HG03175 (cell line): Measurements from ENCODE around the gene GAPVD1.
"Not testable (repeated sequence)": the region's sequence is repeated elsewhere in the genome, so short reads cannot be mapped to it uniquely, and the experiment has no call there.

Source experiments
- ATAC-seq: cut with Tn5 transposase; IDR thresholded peaks from one replicate; pipeline ENCODE4 v1.9.1; 2021; ENCODE audit warnings: mild to moderate bottlenecking, moderate library complexity; ENCODE audit not compliant: unreplicated experiment

The GAPVD1 gene

DNA sequence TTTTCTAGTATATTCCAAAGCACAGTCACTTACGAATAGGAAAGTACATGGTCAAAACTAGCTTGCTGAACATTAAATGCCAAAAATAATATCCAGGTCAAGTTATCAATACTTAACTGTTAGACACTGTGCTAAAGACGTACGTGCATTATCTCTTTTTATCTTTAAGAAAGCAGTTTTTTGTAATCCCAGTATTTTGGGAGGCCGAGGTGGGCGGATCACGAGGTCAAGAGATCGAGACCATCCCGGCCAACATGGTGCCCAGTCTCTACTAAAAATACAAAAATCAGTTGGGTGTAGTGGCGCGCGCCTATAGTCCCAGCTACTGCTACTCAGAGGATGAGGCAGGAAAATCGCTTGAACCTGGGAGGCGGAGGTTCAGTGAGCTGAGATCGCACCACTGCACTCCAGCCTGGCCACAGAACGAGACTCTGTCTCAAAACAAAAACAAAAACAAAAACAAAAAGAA lies 17.8 kb upstream of the GAPVD1 start:
- ATAC-seq = no peak

DNA sequence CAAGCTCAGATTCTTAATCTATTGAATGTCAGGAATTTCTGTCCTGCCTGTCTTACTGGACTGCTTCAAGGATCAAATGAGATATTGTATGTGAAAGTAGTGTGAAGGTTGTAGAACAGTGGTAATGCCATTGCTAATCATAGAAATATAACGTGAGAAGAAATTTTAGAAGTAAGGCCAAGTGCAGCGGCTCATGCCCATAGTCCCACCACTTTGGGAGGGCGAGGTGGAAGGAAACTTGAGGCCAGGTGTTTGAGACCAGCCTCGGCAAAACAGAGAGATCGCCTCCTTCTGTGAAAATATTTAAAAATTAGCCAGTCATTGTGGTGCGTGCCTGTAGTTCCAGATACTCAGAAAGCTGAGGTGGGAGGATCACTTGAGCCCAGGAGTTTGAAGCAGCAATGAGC lies 15.4 kb upstream of the GAPVD1 start:
- ATAC-seq = no peak

DNA sequence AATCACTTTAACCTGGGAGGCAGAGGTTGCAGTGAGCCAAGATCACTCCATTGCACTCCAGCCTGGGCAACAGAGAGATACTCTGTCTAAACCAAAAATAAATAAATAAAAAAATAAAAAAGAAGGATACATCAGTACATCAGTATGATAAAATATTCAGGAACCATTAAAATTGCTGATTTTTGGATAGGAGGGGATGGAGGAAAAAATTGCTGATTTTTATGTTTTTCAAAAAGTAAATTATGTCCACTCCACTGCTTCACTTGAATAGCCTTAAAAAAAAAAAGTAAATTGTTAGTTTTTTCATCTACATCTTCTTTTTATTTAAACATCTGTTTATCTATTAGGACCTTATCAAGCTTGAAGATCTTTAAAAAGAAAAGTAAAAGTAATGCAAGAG lies 7.4 kb upstream of the GAPVD1 start:
- no peak for ATAC-seq

DNA sequence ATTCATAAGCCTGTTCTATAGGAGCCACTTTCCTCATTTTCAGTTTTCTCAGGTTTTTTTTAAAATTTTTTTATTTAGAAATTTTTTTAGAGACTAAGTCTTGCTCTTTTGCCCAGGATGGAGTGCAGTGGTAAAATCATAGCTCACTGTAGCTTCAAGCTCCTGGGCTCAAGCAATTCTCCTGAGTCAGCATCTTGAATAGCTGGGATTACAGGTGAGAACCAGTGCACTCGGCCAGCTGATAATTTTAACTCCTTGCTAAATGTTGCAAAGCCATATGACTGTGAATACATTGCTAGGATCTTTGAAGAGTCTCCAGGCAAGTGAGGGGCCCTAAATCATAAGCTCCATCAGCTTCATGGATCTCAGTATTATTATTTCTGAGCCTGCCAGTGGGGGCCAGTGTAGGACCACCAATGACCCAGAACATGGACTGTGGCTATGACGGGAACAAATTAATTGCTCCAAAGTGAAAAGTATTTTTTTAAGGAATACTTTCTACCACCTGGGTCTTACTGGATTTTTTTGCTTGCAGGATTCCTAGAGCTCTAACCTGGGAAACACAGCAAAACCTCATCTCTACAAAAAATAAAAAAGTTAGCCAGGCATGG lies 5.7 kb upstream of the GAPVD1 start:
- ATAC-seq = no peak

DNA sequence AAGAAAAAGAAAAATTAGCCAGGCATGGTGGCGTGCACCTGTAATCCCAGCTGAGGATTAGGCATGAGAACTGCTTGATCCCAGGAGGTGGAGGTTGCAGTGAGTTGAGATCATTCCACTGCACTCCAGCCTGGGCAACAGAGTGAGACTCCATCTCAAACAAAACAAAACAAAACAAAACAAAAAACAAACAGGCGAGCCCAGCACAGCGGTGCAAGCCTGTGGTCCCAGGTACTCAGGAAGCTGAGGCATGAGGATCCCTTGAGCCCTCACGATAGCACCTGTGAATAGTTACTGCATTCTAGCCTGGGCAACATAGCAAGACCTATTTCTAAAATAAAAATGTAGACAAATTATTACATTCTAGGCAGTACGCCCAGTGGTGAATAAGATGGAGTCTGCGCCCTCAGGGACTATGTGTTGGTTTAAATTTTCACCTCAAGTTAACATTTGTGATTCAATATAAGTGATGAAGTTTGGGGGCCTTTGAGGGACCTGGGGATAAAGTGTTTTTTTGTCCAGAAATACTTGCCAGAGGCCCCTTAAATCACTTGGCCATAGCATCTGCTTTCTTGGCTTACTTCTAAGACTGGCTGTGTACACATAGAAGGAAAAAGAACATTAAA lies 3.4 kb upstream of the GAPVD1 start:
- no peak for ATAC-seq

DNA sequence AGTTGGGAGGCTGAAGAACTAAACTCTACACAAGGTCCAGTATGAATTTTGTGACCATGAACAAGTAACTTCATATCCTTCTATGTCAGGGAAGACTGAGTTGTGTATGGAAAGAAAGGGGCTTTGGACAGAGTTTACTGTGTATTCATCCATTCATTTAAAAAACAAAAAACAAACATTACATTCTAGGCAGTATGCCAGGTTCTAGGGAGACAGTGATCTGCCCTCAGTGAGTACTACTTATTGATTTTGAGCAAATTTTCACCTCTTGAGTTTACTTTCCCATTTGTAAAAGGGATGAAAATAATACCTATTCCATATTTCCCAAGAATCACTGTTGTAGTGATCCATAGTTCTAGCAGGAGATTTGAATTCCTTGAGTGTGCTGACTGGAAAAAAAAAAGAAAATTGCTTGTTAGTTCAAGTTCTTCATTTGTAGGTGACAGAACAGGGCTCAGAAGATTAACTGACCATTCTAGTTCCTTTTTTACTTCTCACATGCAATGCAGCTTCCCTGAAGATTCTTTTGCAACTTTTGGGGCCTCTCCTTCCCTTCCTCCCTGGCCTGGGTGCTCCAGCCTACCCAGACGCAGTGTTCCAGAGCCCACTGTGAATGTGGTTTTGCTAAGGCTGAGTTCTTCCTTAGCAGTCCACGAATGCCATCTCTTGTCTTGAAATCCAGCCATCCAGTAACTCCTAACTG lies 2.6 kb upstream of the GAPVD1 start:
- ATAC-seq = no peak

DNA sequence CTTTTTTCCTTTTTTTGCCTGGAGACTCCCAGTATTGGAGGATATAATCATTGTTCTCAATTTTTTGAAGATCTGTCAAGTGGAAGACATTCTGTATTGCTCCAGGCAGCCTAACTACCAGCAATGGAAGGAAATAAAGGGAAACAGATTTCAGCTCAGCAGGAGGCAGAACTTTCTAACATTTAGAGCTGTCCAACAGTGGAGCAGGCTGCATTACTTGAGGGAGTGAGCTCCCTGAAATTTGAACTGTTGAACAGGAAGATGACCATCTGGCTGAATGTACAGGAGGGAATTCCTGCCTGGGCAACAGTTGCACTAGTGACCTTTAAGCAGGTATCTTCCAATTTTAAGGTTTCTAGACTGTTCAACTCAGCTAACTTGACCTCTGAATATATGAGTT lies 1.1 kb upstream of the GAPVD1 start:
- no peak for ATAC-seq

DNA sequence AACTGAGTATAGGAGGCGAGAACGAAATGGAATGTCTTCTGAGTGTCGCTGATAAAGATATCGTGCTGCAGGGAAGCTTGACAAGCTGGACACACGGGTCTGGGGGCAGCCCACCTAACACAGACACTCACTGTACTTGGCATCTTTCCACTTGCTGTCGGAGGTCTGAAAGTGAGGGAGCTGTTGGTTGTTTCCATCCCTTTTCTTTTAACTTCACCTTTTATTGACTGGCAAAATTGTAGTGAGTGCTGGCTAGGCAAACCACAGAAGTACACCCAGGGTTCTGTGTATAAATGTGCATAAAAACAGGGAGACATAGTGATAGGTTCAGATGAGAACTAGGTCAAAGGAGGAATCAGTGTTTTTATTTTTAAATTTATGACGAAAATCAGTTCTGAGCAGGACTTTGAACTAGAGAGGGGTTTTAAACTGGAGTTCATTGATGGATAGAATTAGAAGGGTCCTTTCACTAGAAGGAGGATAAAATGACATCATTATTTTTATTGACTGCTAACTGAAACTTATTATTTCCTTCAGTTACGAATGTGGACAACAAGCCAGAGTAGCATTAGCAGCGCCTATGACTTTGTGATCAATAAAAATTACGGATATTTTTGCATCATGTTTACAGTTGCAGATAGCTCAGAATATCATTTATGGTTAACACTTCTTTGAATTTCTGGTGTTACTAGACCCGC lies 817 bp downstream of the GAPVD1 start:
- no peak for ATAC-seq

DNA sequence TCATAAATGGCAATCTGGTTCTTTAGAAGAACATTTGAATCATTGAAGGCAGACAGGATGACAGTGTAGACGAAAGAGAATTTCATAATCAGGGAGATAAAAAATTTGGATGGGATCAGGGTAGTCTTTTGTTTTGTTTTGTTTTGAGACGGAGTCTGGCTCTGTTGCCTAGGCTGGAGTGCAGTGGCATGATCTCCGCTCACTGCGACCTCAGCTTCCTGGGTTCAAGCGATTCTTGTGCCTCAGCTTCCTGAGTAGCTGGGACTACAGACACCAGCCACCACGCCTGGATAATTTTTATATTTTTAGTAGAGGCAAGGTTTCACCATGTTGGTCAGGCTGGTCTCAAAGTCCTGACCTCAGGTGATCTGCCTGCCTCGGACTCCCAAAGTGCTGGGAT lies 2.4 kb downstream of the GAPVD1 start:
- not testable (repeated sequence) for ATAC-seq

DNA sequence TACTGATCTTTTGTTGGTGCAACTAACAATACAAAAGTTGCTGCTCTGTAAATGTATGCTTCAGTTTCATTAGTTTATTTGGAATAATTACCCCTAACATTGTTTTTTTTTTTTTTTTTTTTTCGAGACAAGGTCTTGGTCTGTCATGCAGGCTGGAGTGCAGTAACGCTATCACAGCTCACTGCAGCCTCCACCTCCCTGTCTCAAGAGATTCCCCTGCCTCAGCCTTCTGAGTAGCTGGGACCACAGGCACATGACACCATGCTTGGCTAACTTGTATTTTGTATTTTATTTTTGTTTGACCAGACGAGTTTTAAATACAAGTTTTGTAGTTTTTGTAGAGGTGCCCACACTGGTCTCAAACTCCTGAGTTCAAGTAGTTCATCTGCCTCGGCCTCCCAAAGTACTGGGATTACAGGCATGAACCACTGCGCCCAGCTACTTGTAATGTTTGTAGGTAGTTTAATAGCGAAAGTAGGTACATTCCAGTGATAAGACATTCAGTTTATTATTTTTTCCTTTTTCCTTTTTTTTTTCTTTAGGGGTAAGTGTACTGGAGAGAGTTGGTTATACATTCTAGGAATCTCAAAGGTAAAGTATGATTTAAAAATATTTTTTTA lies 6.9 kb downstream of the GAPVD1 start:
- ATAC-seq = no peak

DNA sequence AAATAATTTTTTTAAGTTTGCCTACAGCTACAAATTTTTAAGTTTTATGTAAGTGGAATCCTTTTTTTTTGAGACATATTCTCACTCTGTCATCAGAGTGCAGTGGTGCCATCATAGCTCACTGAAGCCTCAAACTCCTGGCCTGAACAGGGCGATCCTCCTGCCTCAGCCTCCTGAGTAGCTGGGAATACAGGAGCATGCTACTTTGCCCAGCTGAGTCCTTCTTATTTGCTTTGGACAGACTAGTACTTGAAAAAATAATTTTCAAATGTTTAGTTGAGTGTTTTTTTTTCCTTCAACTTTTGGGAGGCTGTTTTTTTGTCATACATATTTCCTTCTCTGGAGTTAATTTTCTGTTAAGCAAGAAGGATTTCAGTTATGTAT lies 7.4 kb downstream of the GAPVD1 start:
- ATAC-seq = no peak

DNA sequence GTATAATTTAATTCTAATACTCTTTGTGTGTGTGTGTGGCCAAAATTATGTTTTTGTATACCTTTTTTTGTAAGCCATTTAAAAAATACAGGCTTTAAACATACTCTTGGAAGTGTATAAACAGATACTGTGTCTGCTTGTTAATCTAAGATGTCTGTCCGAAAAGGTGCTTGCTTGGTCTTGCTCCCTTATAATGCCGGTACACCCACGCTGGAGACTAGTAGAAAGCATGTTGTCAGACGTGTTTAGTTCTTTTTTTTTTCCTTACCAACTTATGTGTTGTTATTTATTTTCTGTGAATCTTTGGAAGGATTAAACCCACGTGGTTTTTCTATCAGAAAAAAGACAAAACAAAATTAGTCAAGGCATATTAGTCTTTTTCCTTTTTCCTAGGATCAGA lies 9.5 kb downstream of the GAPVD1 start:
- no peak for ATAC-seq

DNA sequence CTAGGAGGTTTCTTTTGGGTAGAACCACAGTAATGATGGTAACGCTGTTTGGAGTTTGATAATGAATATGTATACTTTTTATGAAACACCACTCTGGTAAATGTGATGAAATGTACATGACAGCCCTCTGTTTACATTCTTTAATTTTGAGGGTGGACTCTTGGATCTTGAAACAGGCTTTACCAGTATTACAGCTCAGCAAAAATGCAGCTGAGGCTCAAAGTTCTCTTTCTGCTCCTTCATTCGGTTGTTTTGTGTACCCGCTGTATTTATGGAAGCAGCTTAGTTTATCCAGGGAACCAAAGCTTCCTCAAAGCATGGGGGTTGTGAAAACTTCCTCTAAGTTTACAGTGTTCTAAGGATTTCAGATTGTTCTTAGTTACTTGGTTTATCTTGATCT lies 11.1 kb downstream of the GAPVD1 start:
- ATAC-seq = no peak

DNA sequence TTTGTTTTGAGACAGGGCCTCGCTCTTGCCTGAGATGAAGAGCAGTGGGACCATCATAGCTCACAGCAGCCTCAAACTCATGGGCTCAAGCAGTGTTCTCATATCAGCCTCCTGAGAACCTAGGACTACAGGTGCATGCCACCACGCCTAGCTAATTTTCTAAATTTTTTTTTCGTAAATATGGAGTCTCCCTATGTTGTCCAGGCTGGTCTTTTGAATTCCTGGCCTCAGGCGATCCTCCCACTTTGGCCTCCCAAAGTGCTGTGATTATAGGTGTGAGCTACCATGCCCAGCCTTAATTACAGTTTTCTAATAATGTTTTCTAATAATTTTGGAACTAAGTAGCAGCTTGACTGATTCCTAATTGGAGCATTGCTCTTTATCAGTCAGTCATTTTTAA lies 15.1 kb downstream of the GAPVD1 start:
- ATAC-seq = no peak

DNA sequence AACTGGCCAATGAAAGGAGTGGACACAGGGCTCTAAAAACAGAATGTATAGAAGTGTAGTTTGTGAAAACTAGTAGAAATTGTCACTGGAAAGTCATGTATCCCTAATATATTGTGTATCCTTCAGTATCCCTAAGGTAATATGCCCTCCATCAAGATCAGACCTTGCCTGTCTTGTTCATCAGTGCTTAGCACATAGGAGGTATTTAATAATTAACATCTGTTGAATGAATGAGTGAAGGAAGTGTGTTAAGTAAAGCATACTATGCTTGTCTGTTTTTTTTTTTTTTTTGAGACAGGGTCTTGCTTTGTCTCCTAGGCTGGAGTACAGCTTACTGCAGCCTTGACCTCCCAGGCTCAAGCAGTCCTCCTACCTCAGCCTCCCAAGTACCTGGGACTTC lies 15.8 kb downstream of the GAPVD1 start:
- ATAC-seq = no peak

DNA sequence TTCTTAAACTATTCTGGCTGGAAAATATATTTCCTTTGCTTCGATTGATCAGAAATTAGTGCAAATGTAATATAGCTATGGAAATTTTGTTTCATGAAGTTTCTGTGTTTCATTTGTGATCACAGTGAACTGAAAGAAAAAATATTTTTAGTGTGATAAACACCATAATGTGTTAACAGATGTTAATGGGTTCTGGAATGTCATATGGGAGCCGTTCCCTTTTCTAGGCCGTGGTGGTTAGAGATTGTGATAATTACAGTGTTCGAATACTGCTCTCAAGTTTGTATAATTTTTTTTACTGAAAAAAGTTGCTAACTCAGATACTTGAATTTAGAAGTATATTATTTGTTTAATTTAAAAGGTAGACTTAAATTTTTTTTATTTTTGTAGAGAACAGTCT lies 19.3 kb downstream of the GAPVD1 start:
- ATAC-seq = no peak

DNA sequence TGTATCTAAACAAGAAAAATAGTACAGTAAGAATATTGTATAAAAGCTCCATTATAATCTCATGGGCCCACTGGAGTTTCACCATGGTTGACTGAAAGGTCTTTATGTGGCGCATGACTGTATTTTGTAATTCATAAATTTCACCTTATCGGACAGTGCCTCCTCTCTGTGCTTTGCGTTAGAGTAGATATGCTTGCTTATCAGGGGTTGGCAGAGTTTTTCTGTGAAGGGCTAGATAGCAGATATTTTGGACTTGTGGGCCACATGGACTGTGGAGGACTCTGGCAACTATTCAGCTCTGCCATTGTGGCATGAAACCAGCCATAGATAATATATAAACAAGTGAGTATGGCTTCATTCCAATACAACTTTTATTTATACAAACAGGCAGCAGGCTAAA lies 23.2 kb downstream of the GAPVD1 start:
- ATAC-seq = no peak

DNA sequence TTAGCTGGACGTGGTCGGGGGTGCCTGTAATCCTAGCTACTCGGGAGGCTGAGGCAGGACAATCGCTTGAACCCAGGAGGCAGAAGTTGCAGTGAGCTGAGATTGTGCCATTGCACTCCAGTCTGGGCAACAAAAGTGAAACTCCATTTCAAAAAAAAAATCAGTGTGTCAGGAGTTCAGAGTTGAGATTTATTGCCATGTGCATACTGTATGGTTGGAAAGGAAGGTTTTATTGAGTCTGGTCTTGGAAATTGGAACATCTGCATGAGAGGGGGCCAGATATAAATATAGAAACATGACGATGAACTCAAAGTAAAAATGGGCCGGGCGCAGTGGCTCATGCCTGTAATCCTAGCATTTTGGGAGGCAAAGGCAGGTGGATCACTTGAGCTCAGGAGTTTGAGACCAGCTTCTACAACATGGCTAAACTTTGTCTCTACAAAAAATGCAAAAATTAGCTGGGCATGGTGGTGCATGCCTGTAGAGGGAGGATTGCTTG lies 25.4 kb downstream of the GAPVD1 start:
- ATAC-seq = not testable (repeated sequence)

DNA sequence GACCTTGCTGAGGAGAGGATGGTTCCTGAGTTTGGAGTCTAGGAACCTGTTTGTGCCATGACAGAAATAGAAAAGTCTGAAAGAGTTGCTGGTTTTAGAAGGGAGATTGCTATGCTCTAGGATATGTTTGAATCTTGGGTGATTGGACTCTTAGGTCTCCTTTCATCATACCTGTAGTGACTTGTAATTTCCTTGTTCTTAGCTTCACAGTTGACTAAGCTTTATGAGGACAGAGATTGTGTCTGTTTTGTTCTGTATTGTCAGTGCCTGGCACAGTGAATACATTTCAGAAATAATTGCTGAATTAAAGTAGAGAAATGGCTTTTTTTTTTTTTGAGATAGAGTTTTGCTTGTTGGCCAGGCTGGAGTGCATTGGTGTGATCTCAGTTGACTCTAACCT lies 31.5 kb downstream of the GAPVD1 start:
- ATAC-seq = no peak

DNA sequence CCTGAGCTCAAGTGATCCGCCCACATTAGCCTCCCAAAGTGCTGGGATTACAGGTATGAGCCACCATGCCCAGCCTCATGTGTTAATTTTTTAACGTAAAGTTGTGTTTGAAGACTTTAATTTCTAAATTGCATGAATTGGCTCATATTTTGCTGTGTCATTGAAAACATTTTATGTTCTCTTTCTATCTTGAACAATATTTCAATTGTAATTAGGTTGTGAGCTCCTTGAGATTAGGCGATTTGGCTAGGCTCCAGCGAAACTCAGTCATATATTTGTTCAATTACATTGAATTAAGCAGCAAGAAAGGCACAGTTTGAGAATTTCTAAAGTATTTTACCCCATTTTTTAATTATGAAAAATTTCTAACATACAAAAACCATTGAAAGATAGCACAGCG lies 34.0 kb downstream of the GAPVD1 start:
- ATAC-seq = no peak

DNA sequence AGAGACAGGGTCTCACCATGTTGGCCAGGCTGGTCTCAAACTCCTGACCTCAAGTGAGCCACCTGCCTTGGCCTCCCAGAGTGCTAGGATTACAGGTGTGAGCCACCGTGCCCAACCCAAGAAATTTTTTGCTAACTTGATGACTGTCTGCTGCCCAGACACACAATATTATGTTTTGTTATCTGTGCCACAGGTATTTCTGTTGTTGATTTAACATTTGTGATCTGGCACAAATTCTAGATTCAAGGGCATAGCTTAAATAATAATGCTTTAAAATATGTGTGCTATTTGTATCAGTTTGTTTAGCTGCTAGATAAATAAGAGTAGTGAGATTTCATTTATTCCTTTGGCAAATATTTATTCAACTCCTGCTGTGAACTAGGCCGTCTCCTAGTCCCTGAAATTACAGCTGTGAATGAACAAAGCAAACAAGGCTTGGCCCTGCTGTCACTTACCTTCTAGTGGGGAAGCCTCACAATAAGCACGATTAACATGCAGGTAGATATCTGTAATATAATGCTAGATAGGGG lies 35.3 kb downstream of the GAPVD1 start:
- ATAC-seq = no peak
